Stimulated activated CD4-positive, alpha-beta T cell treated with anti-CD3 and anti-CD28 coated beads, Interleukin-4, amount 100 ng/mL, for 1 hour (primary cell): Measurements from ENCODE around the gene CRYBA4.

Experiments used
- DNase-seq: peaks from one replicate; pipeline ENCODE4 v3.0.0-alpha.2; 2020

Gene CRYBA4

GRCh38 chr22:26631282-26631681, 9.5 kb downstream of the CRYBA4 start:
- no peak for DNase-seq

GRCh38 chr22:26632422-26633155, 10.8 kb downstream of the CRYBA4 start:
- DNase-seq, result no peak

GRCh38 chr22:26634189-26634588, 12.4 kb downstream of the CRYBA4 start:
- DNase-seq, result no peak

GRCh38 chr22:26635117-26635516, 13.4 kb downstream of the CRYBA4 start:
- no peak for DNase-seq

GRCh38 chr22:26636296-26636695, 14.5 kb downstream of the CRYBA4 start:
- DNase-seq, result no peak

GRCh38 chr22:26642465-26643417, 21.0 kb downstream of the CRYBA4 start:
- DNase-seq, result peak; percentile 78

- DNase-seq, result no peak
Observed at GRCh38 chr22:26643418-26644100, 21.8 kb downstream of the CRYBA4 start.

- no peak for DNase-seq
Observed at GRCh38 chr22:26646158-26646557, 24.4 kb downstream of the CRYBA4 start.

- peak; percentile 27 for DNase-seq
Observed at GRCh38 chr22:26648011-26648497, 26.3 kb downstream of the CRYBA4 start.

- no peak for DNase-seq
Observed at GRCh38 chr22:26648528-26649388, 27.0 kb downstream of the CRYBA4 start.

- no peak for DNase-seq
Observed at GRCh38 chr22:26650722-26651421, 29.1 kb downstream of the CRYBA4 start.

- DNase-seq, result no peak
Observed at GRCh38 chr22:26651815-26652214, 30.1 kb downstream of the CRYBA4 start.

- peak; percentile 65 for DNase-seq
Observed at GRCh38 chr22:26656891-26657851, 35.4 kb downstream of the CRYBA4 start, which contains the start of gene MIAT. Gene MIAT, plus strand, starts transcription at chr22:26657588.

GRCh38 chr22:26658161-26658560, 36.4 kb downstream of the CRYBA4 start:
- no peak for DNase-seq

- peak; percentile 79 for DNase-seq
Observed at GRCh38 chr22:26658671-26659478, 37.1 kb downstream of the CRYBA4 start.

GRCh38 chr22:26660356-26660755, 38.6 kb downstream of the CRYBA4 start:
- DNase-seq, result no peak

- DNase-seq, result no peak
Observed at GRCh38 chr22:26660961-26661578, 39.3 kb downstream of the CRYBA4 start.

- DNase-seq, result no peak
Observed at GRCh38 chr22:26662160-26662559, 40.4 kb downstream of the CRYBA4 start.
